Measurements from ENCODE around the gene ASAP3.

- TF ChIP-seq CTCF (IDR thresholded peaks at IDR 0.05; ENCODE audit: extremely low read depth in 1 of 2, insufficient read depth in 1 of 2, low read depth in 1 of 2, low read length in 2 of 2) (no peak), EZH2 (IDR thresholded peaks at IDR 0.05; ENCODE audit: borderline replicate concordance, low read depth, low read length, severe bottlenecking) (no peak), GATA2 (IDR thresholded peaks at IDR 0.05; ENCODE audit: insufficient read depth, insufficient read length, low read depth, low read length) (no peak), POLR2A (IDR thresholded peaks at IDR 0.05; ENCODE audit: low read depth, low read length) (no peak), POLR2AphosphoS5 (IDR thresholded peaks at IDR 0.05; ENCODE audit: insufficient read depth, low read depth, low read length) (no peak), FOS (IDR thresholded peaks at IDR 0.05; ENCODE audit: borderline replicate concordance, insufficient read depth, low read length) (no peak)
Measured at GRCh38 chr1:23526329-23527041, 42.5 kb upstream of the ASAP3 start.

All from endothelial cell of umbilical vein (primary cell).